RWPE1 (cell line): ENCODE results near the gene CENPW.

Experiments used
- CTCF ChIA-PET: fragments of 350-600 bp; sonication (Branson Sonifier 250); formaldehyde crosslinking; extraction: SDS; loops from one replicate; lab custom pipeline; 2021; lab: Yijun Ruan, JAX
- POLR2A ChIA-PET: fragments of 400-600 bp; formaldehyde crosslinking; extraction: SDS; loops from one replicate; lab custom pipeline; 2020; ENCODE audit warnings: antibody characterized with exemption; ENCODE audit not compliant: low non-redundant PET; lab: Yijun Ruan, JAX
- DNase-seq: peaks from one replicate; pipeline ENCODE4 v3.0.0; 2012; ENCODE audit warnings: low spot score
- H3K27ac ChIP-seq: fragments of 450-650 bp; 2 replicates; pipeline ENCODE4 v1.5.1; 2017
- CTCF ChIP-seq: fragments of 450-650 bp; conservative IDR thresholded peaks from 2 replicates; pipeline ENCODE4 v1.5.1; 2017; ENCODE audit warnings: low read depth, mild to moderate bottlenecking

Gene CENPW

GRCh38 chr6:126388104-126388598 lies 48.2 kb downstream of the CENPW start:
- ChIA-PET POLR2A (no interaction called here), CTCF (interaction anchor here (0.7 kb wide), 1 partner anchor 27 kb away, joined by 3 read pairs; no protein-coding TSS in a partner anchor)
- TF ChIP-seq CTCF, result no peak
- no peak overlapping the region for H3K27ac ChIP-seq
- DNase-seq, result no peak

GRCh38 chr6:126396131-126396530 lies 56.2 kb downstream of the CENPW start:
- no peak for DNase-seq
- no peak for TF ChIP-seq CTCF
- CTCF ChIA-PET, result no interaction called here
- POLR2A ChIA-PET, result no interaction called here
- no peak overlapping the region for H3K27ac ChIP-seq
